Lower leg skin (tissue), 4 donors: ENCODE measurements around the gene ZNF512B. TPM values are rescaled to one million over a fixed set of nuclear protein-coding genes. Genes with fewer than 3 reads are reported as not detected.
A peak's percentile ranks its signal among the peaks of the same experiment; 100 is the strongest.
"Not testable (repeated sequence)": the region's sequence is repeated elsewhere in the genome, so short reads cannot be mapped to it uniquely, and the experiment has no call there.

ENCODE experiments used
- DNase-seq, 2 donors: peaks; one replicate each; pipeline ENCODE4 v3.0.0-alpha.2; 2019; ENCODE audit warnings: low spot score in 2 of 2
- H3K4me3 ChIP-seq: fragments of 200-600 bp; sonication (generic); 2 replicates; pipeline ENCODE4 v1.5.1; 2017; ENCODE audit warnings: mild to moderate bottlenecking, low read depth; ENCODE audit not compliant: poor library complexity, severe bottlenecking
- POLR2A ChIP-seq, 2 donors: fragments of 450-650 bp; IDR thresholded peaks; one replicate each; pipeline ENCODE4 v1.6.1; 2016 to 2017; ENCODE audit warnings: antibody characterized with exemption in 2 of 2, mild to moderate bottlenecking in 1 of 2, moderate library complexity in 1 of 2
- WGBS, 2 donors: methylation state at CpG; one replicate each; pipeline ENCODE4 v1.1.5; 2018; 5-methylcytosine and 5-hydroxymethylcytosine counted together
- intact Hi-C: fragments of 100-400 bp; cut with DNase I; formaldehyde crosslinking; loops from one replicate; pipeline ENCODE4 v1.15.0; 2023; ENCODE audit warnings: low total_unique reads
- total RNA-seq, 4 donors: library from RNA; depleted of rRNA; stranded (reverse); fragments of >200 nt; gene quantifications; one replicate each; pipeline ENCODE4 v1.1.0, GENCODE V29; 2016
- TF ChIP-seq, protein P1 (sequence below), 3 donors: fragments of 450-650 bp; IDR thresholded peaks; one replicate each; pipeline ENCODE4 v1.5.1; 2016; ENCODE audit warnings: antibody characterized with exemption in 3 of 3, mild to moderate bottlenecking in 3 of 3, moderate library complexity in 2 of 3

ZNF512B gene
- total RNA-seq, 4 donors from 2014 or later = 15.3 to 19.8 (median 16.7) TPM

DNA sequence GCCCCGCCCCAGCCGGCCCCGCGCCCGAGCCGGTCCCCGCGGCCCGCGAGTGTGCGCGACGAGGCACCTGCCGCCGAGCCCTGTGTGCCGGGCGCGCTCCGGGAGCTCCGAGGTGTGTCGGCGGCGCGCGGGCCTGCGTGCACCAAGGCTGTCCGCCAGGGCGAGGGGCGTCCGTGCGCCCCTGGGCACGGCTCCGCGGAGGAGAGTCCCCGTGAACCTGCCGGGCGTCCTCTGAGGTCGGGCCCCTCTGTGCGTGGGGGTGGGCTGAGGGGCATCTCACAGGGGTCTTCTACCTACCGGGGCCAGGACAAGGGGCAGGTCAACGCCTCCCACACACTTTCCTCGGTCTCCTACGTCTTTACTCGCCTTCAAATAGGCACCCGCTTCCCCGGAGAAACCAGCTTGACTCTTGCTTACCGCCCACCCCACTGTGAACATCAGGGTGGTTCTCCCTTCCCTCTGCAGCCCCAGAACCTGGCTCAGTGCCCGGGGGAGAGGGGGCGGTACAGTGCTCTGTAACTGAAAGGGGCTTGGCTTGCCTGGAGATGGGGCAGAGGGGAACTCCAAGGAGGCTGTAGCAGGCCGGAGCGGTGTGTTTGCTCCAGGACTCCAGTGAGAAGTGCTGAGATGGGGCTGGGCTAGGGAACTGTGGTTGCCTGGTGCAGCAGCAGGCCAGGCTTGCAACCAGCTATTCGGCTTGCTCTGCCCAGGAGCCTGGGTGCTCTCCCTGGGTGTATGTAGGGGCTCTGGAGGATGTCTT, 10.0 kb upstream of the ZNF512B start, which contains the start of gene SAMD10:
Gene SAMD10, minus strand, starts transcription at position 86 of the 760 bp plus-strand sequence. CDS start 175 bp downstream, outside the sequence.
- DNase-seq = no peak
- TF ChIP-seq POLR2A (IDR thresholded peaks at IDR 0.05) = no peak
- TF ChIP-seq, protein P1, sequence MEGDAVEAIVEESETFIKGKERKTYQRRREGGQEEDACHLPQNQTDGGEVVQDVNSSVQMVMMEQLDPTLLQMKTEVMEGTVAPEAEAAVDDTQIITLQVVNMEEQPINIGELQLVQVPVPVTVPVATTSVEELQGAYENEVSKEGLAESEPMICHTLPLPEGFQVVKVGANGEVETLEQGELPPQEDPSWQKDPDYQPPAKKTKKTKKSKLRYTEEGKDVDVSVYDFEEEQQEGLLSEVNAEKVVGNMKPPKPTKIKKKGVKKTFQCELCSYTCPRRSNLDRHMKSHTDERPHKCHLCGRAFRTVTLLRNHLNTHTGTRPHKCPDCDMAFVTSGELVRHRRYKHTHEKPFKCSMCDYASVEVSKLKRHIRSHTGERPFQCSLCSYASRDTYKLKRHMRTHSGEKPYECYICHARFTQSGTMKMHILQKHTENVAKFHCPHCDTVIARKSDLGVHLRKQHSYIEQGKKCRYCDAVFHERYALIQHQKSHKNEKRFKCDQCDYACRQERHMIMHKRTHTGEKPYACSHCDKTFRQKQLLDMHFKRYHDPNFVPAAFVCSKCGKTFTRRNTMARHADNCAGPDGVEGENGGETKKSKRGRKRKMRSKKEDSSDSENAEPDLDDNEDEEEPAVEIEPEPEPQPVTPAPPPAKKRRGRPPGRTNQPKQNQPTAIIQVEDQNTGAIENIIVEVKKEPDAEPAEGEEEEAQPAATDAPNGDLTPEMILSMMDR (IDR thresholded peaks at IDR 0.05) = no peak
- 2 to 3% methylated on average over 16 to 26 of the region's 52 CpGs for WGBS, 2 donors
- intact Hi-C loops = loop anchor here (10.0 kb wide), 1 partner anchor 195 kb away; no protein-coding TSS in a partner anchor
- H3K4me3 ChIP-seq = peak within 1 kb of the TSS; percentile 45

DNA sequence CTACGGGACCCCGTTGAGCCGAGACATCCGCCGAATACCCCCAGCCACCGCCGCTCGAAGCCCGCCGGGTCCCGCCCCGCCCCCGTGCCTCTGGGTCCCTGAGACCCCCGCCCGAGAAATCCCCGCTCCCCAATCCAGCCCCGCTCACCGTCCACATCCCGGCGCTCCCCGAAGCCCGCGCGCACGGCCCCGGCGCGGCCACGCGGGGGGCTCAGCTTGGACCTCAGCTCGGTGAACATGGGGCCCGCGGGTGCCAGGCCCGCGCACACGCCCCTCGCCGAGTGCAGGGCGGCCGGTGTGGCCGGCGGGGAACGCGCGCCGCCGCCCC, 9.5 kb upstream of the ZNF512B start:
- intact Hi-C loops = loop anchor here (10.0 kb wide), 1 partner anchor 194 kb away; no protein-coding TSS in a partner anchor
- no peak for DNase-seq

DNA sequence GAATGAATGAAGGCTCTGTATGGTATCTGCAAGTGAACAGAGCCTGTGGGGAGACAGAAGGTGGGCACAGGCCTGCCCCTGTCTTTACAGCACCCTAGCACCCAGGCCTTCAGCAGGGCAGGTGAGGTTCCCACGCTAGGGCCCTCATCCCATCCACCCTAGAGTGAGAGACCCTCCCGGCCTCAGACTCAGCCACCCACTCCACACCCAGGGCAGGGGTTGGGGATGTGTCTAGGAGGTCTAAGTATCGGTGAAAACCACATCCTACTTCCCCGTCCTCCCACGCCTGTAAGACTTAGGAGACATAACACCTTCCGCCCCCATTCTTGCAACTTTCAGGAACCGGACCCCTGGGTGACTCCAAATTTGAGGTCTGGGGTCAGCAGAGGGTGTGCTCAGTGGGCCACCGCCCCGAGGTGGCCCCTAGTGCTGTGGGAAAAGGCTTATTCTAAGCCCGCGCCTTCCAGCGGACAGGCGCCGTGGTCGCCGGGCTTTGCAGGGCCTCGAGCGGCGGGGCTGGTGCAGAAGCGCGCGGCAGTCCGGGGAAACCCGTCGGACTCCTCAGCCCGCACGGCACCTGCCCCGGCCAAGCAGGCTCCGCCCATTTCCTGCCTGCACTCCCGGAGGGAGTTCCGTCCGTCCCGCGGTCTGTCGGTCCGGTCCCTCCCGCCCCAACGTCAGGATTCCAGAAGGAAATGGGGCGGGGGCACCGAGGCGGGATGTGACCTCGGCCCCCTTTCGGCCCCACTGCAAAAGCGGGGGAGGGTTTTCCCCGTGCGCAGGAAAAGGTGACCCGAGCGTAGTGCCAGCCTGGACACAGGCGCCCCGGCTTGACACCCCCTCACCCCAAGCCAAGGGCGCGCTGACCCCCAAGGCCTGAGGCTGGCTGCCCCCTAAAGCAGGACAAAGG, 8.8 kb upstream of the ZNF512B start:
- DNase-seq = peak in 1 of 2 donors; percentile 92
- H3K4me3 ChIP-seq = peak overlapping the region; percentile 45
- TF ChIP-seq POLR2A (IDR thresholded peaks at IDR 0.05) = no peak
- TF ChIP-seq, protein P1 (IDR thresholded peaks at IDR 0.05) = no peak
- intact Hi-C loops = loop anchor here (10.0 kb wide), 1 partner anchor 194 kb away; no protein-coding TSS in a partner anchor
- WGBS, 2 donors = 9 to 13% methylated on average over 40 to 50 of the region's 52 CpGs

More for the DNA sequence above, 9.5 kb upstream of the ZNF512B start:
- WGBS, 2 donors = 0 to 3% methylated on average over 6 to 25 of the region's 47 CpGs
- TF ChIP-seq POLR2A (IDR thresholded peaks at IDR 0.05) = no peak
- TF ChIP-seq, protein P1 (IDR thresholded peaks at IDR 0.05) = no peak
- H3K4me3 ChIP-seq = peak overlapping the region; percentile 45

DNA sequence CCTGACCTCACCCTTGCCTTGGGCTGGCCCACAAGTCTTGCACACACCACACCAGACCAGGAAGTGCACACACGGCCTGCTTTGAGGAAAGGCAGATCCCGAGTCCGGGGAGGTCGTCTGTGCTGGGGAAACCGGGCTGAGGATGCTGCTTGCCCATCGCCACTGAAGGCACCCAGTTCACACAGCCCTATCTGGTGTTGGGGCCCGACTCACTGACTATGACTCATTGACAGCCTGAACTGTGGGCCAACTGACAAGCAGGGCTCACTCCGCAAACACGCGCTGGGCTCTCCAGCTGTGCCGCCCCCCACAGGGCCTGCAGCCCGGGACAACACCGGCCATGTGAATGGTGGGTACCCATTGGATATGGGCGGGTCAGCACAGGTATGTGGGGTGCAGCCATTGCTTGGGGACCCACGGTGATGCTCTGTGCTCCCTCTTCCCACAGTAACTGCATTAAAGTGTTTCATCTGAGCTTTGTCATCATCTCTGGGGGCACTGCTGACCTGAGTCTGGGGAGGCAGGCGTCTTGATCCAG, 8.1 kb upstream of the ZNF512B start:
- TF ChIP-seq, protein P1 (IDR thresholded peaks at IDR 0.05) = no peak
- TF ChIP-seq POLR2A (IDR thresholded peaks at IDR 0.05) = no peak
- DNase-seq = no peak
- WGBS, 2 donors = 47 to 79% methylated on average over 6 to 16 of the region's 16 CpGs
- no peak overlapping the region for H3K4me3 ChIP-seq
- intact Hi-C loops = loop anchor here (10.0 kb wide), 1 partner anchor 193 kb away; no protein-coding TSS in a partner anchor

DNA sequence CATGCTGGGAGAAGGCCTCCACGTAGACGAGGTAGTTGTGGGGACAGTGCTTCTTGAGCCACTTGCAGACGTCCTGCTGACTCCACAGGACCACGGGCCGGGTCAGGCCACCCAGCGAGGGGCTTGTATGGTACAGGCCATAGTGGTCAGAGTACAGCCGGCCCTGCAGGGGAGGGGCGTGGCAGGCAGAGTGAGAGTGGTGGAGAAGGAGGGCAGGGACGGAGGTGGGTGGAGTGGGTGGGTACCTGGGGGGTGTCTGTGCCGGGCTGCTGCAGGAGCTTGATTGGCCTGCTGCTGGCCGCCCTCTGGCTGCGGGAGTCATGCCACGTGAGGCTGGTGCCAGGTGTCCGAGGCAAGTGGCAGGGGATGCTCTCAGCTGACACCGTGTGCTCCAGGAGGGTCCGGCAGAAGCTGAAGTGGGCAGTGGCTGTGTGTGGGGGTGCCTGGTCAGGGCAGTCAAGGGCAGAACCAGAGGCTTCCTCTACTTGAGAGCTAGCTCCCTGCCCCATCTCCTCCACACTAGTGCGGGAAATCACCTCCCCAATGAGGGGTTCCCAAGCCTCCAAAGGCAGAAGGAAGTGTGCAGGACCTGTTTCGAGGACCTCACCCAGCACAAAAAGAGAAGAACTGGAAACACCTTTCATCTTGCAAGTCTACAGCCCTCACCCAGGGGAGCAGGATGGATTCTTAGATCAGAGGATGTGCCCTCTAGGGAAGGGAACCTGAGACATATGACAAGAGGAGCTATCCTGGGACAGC, 7.4 kb upstream of the ZNF512B start:
- intact Hi-C loops = loop anchor here (10.0 kb wide), 1 partner anchor 192 kb away; no protein-coding TSS in a partner anchor
- H3K4me3 ChIP-seq = no peak overlapping the region
- no peak for DNase-seq
- TF ChIP-seq, protein P1 (IDR thresholded peaks at IDR 0.05) = no peak
- TF ChIP-seq POLR2A (IDR thresholded peaks at IDR 0.05) = no peak
- 86 to 90% methylated on average over 18 of the region's 18 CpGs for WGBS, 2 donors

DNA sequence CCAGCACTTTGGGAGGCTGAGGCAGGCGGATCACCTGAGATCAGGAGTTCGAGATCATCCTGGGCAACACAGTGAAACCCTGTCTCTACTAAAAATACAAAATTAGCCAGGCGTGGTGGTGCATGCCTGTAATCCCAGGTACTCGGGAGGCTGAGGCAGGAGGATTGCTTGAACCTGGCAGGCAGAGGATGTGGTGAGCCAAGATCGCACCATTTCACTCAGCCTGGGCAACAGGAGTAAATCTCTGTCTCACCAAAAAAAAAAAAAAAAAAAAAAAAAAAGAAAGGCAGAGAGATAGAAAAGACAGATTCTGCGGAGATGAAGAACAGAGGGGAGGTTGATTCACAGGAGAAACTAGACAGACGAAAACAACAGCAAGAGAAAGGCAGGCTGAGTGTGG, 6.8 kb upstream of the ZNF512B start:
- intact Hi-C loops = loop anchor here (10.0 kb wide), 1 partner anchor 192 kb away; no protein-coding TSS in a partner anchor
- not testable (repeated sequence) for DNase-seq, H3K4me3 ChIP-seq
- 92 to 94% methylated on average over 7 of the region's 7 CpGs for whole genome bisulfite sequencing, 2 donors
